ENCODE results near the gene GABBR1.

DNA sequence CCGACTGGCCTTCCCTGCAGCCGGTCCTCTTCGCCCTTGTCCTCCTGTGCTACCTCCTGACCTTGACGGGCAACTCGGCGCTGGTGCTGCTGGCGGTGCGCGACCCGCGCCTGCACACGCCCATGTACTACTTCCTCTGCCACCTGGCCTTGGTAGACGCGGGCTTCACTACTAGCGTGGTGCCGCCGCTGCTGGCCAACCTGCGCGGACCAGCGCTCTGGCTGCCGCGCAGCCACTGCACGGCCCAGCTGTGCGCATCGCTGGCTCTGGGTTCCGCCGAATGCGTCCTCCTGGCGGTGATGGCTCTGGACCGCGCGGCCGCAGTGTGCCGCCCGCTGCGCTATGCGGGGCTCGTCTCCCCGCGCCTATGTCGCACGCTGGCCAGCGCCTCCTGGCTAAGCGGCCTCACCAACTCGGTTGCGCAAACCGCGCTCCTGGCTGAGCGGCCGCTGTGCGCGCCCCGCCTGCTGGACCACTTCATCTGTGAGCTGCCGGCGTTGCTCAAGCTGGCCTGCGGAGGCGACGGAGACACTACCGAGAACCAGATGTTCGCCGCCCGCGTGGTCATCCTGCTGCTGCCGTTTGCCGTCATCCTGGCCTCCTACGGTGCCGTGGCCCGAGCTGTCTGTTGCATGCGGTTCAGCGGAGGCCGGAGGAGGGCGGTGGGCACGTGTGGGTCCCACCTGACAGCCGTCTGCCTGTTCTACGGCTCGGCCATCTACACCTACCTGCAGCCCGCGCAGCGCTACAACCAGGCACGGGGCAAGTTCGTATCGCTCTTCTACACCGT is 79.5 kb downstream of the GABBR1 start:
- TF ChIP-seq CTCF (IDR thresholded peaks at IDR 0.05) (no peak), POLR2A (IDR thresholded peaks at IDR 0.05) (no peak)

All from breast epithelium (tissue), 3 donors.